Neuronal stem cell (in vitro differentiated cells): ENCODE data around the gene CNIH3.
"Not testable (repeated sequence)": the region's sequence is repeated elsewhere in the genome, so short reads cannot be mapped to it uniquely, and the experiment has no call there.

Source experiments
- DNase-seq: peaks from one replicate; pipeline ENCODE4 v3.0.0-alpha.2; 2013; ENCODE audit warnings: low spot score
- H2AFZ ChIP-seq: one replicate; pipeline ENCODE4 v1.6.1; 2013; ENCODE audit warnings: mild to moderate bottlenecking, low read length, inconsistent platforms
- H2AK5ac ChIP-seq: 2 replicates; pipeline ENCODE4 v1.6.1; 2013; ENCODE audit warnings: low read depth, mild to moderate bottlenecking, inconsistent platforms, low read length, moderate library complexity, mixed read lengths
- H2BK120ac ChIP-seq: 2 replicates; pipeline ENCODE4 v1.6.1; 2013; ENCODE audit warnings: low read depth, mild to moderate bottlenecking, inconsistent platforms, low read length, moderate library complexity, mixed read lengths
- H2BK12ac ChIP-seq: one replicate; pipeline ENCODE4 v1.6.1; 2013; ENCODE audit warnings: low read length, inconsistent platforms
- H2BK15ac ChIP-seq: 2 replicates; pipeline ENCODE4 v1.6.1; 2013; ENCODE audit warnings: mild to moderate bottlenecking, low read length, inconsistent platforms, mixed read lengths
- H2BK5ac ChIP-seq: one replicate; pipeline ENCODE4 v1.6.1; 2013; ENCODE audit warnings: inconsistent platforms, mild to moderate bottlenecking, low read length, moderate library complexity
- H3K14ac ChIP-seq: one replicate; pipeline ENCODE4 v1.6.1; 2013; ENCODE audit warnings: low read length, inconsistent platforms
- H3K18ac ChIP-seq: 2 replicates; pipeline ENCODE4 v1.6.1; 2013; ENCODE audit warnings: low read length, inconsistent platforms
- H3K23ac ChIP-seq: 2 replicates; pipeline ENCODE4 v1.6.1; 2013; ENCODE audit warnings: low read depth, mild to moderate bottlenecking, mixed read lengths, low read length, inconsistent platforms; ENCODE audit not compliant: poor library complexity
- H3K27ac ChIP-seq: replicated peaks from 3 replicates; pipeline ENCODE4 v1.5.1; 2013; ENCODE audit warnings: low read length, inconsistent platforms
- H3K27me3 ChIP-seq, 3 experiments: 2 replicates each; pipeline ENCODE4 v1.6.1; 2013; ENCODE audit warnings: low read length in 3 of 3, mild to moderate bottlenecking in 2 of 3, inconsistent platforms in 1 of 3, low read depth in 1 of 3, mixed read lengths in 1 of 3, moderate library complexity in 1 of 3; ENCODE audit not compliant: control insufficient read depth in 3 of 3, insufficient read depth in 3 of 3
- H3K36me3 ChIP-seq, 2 donors: replicated peaks in 1 of 2; 2 replicates each; pipeline ENCODE4 v1.6.1; 2013; ENCODE audit warnings: low read length in 2 of 2; ENCODE audit not compliant: control insufficient read depth in 2 of 2, insufficient read depth in 2 of 2
- H3K4ac ChIP-seq: 2 replicates; pipeline ENCODE4 v1.6.1; 2013; ENCODE audit warnings: inconsistent platforms, mild to moderate bottlenecking, low read length, moderate library complexity
- H3K4me1 ChIP-seq, 2 donors: 1 replicate in 1 of 2; 2 replicates in 1 of 2; pipeline ENCODE4 v1.6.1; 2013; ENCODE audit warnings: low read length in 2 of 2, low read depth in 1 of 2; ENCODE audit not compliant: control insufficient read depth in 2 of 2, insufficient read depth in 1 of 2
- H3K4me2 ChIP-seq: one replicate; pipeline ENCODE4 v1.6.1; 2013; ENCODE audit warnings: mild to moderate bottlenecking, low read length, inconsistent platforms; ENCODE audit not compliant: insufficient read depth, poor library complexity, severe bottlenecking
- H3K4me3 ChIP-seq, 2 donors: 2 replicates each; pipeline ENCODE4 v1.5.1; 2013; ENCODE audit warnings: low read length in 2 of 2, mild to moderate bottlenecking in 2 of 2, inconsistent platforms in 1 of 2, moderate library complexity in 1 of 2
- H3K79me1 ChIP-seq: one replicate; pipeline ENCODE4 v1.6.1; 2013; ENCODE audit warnings: low read depth, mild to moderate bottlenecking, inconsistent platforms, low read length, moderate library complexity
- H3K9ac ChIP-seq: one replicate; pipeline ENCODE4 v1.6.1; 2013; ENCODE audit warnings: mild to moderate bottlenecking, low read depth, low read length, inconsistent platforms; ENCODE audit not compliant: poor library complexity
- H3K9me3 ChIP-seq, 2 donors: replicated peaks in 1 of 2; 2 replicates each; pipeline versions ENCODE3 to v1.6.1; 2013; ENCODE audit warnings: low read length in 2 of 2, mild to moderate bottlenecking in 2 of 2, inconsistent platforms in 1 of 2, low read depth in 1 of 2, mixed read lengths in 1 of 2, moderate library complexity in 1 of 2; ENCODE audit not compliant: control insufficient read depth in 2 of 2, insufficient read depth in 1 of 2
- H4K8ac ChIP-seq: one replicate; pipeline ENCODE4 v1.6.1; 2013; ENCODE audit warnings: low read depth, mild to moderate bottlenecking, inconsistent platforms, low read length, moderate library complexity
- H4K91ac ChIP-seq: one replicate; pipeline ENCODE4 v1.6.1; 2013; ENCODE audit warnings: low read length, low read depth, mild to moderate bottlenecking, inconsistent platforms; ENCODE audit not compliant: poor library complexity
- WGBS, 2 donors: extraction: QIAGEN DNeasy Blood & Tissue Kit; methylation state at CpG; one replicate each; pipeline ENCODE4 v1.1.7; 2013; ENCODE audit warnings: missing lambda C conversion rate in 2 of 2, mixed read lengths in 1 of 2; ENCODE audit not compliant: insufficient read length in 2 of 2, insufficient replicate concordance in 1 of 2; ENCODE audit errors: extremely low coverage in 2 of 2; 5-methylcytosine and 5-hydroxymethylcytosine counted together

The CNIH3 gene

DNA sequence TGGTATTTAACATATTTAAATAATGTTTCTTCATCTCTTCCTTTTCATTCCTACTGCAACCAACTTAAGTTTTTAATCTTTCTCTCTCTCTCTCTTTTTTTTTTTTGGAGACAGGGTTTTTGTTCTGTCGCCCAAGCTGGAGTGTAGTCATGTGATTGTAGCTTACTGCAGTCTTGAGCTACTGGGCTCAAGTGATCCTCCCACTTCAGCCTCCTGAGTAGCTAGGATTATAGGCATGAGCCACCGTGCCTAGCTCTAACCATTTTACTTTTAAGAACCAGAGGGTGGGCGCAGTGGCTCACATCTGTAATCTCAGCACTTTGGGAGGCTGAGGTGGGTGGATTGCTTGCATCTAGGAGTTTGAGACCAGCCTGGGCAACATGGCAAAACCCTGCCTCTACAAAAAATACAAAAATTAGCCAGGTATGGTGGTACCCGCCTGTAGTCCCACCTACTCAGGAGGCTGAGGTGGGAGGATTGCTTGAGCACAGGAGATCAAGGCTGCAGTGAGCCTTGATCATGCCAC, 95.2 kb downstream of the CNIH3 start:
- not testable (repeated sequence) for H4K91ac ChIP-seq, H3K4me3 ChIP-seq, H3K4me2 ChIP-seq, H4K8ac ChIP-seq, H3K9ac ChIP-seq, H3K27ac ChIP-seq, H2AK5ac ChIP-seq, H3K79me1 ChIP-seq, H2BK15ac ChIP-seq, H3K4ac ChIP-seq, H3K27me3 ChIP-seq, H3K18ac ChIP-seq, H2BK12ac ChIP-seq, DNase-seq, H3K36me3 ChIP-seq, H3K9me3 ChIP-seq, H3K14ac ChIP-seq, H3K23ac ChIP-seq, H2BK5ac ChIP-seq, H2AFZ ChIP-seq, H3K4me1 ChIP-seq, H2BK120ac ChIP-seq
- no CpG with 5 or more reads among the region's 4 CpGs for WGBS, 2 donors

DNA sequence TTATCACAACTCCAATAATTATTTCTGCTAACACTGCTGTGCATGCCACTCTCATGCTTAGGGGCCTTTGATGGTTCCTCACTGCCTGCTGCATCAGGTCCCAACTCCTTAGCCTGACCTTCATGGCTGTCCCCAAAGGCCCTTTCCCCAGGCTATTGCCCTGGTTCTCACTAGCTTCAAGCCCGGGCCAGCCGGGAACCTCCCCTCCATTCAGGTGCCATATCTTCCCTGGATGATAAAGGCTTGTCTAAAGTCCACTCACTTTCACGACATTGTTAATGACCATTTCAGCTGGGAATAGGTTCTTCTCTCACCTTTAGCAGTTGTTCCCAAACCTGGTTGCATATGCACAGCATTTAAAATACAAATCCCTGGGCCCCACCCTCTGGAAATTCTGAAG, 95.8 kb downstream of the CNIH3 start:
- Histone ChIP-seq H3K4me1 (no peaks in the 10 kb centered on the region), H4K8ac (no peak overlapping the region), H3K9ac (no peak overlapping the region), H3K27ac (no peak overlapping the region), H4K91ac (no peak overlapping the region), H2BK12ac (no peak overlapping the region), H3K4ac (no peak overlapping the region), H2AK5ac (no peak overlapping the region), H3K4me2 (no peak overlapping the region), H2AFZ (no peak overlapping the region), H3K18ac (no peak overlapping the region), H3K9me3 (no peaks in the 10 kb centered on the region), H3K27me3 (no peaks in the 10 kb centered on the region), H3K14ac (no peak overlapping the region), H2BK120ac (no peak overlapping the region), H2BK5ac (no peak overlapping the region), H2BK15ac (no peak overlapping the region), H3K79me1 (no peaks in the 10 kb centered on the region), H3K4me3 (no peak overlapping the region), H3K23ac (no peak overlapping the region), H3K36me3 (no peaks in the 10 kb centered on the region)
- no peak for DNase-seq
- WGBS, 2 donors, result no CpG with 5 or more reads among the region's 3 CpGs

DNA sequence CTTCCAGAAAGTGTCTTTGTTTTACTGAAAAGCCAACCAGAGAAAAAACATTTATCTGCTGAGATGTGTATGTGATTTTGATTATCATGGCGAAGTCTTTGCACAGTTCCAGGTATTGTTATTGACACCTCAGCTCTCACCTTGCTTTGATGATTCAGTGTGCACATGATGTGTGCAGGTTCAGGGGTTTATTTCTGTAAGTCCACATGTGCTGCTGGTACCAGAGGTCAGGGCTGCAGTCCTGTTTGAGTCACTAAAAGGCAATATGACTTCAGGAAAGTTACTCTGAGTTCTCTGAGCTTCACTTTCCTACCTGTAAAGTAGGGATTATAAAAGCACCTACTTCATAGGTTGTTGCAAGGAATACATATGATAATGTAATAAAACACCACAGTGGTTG, 97.1 kb downstream of the CNIH3 start:
- H3K27ac ChIP-seq, result no peak overlapping the region
- no peaks in the 10 kb centered on the region for H3K36me3 ChIP-seq
- no peak overlapping the region for H2BK5ac ChIP-seq
- no peaks in the 10 kb centered on the region for H3K79me1 ChIP-seq
- no peak overlapping the region for H3K4me3 ChIP-seq
- H2AFZ ChIP-seq, result no peak overlapping the region
- no peak overlapping the region for H2BK15ac ChIP-seq
- H2BK12ac ChIP-seq, result no peak overlapping the region
- H4K91ac ChIP-seq, result no peak overlapping the region
- H3K9ac ChIP-seq, result no peak overlapping the region
- H3K27me3 ChIP-seq, result no peaks in the 10 kb centered on the region
- no peak overlapping the region for H3K23ac ChIP-seq
- no peak for DNase-seq
- no peaks in the 10 kb centered on the region for H3K4me1 ChIP-seq
- H3K4ac ChIP-seq, result no peak overlapping the region
- H2BK120ac ChIP-seq, result no peak overlapping the region
- H2AK5ac ChIP-seq, result no peak overlapping the region
- H3K4me2 ChIP-seq, result no peak overlapping the region
- H3K9me3 ChIP-seq, result no peaks in the 10 kb centered on the region
- WGBS, 2 donors, result no CpG with 5 or more reads among the region's 1 CpG
- no peak overlapping the region for H3K18ac ChIP-seq
- H3K14ac ChIP-seq, result no peak overlapping the region
- H4K8ac ChIP-seq, result no peak overlapping the region

DNA sequence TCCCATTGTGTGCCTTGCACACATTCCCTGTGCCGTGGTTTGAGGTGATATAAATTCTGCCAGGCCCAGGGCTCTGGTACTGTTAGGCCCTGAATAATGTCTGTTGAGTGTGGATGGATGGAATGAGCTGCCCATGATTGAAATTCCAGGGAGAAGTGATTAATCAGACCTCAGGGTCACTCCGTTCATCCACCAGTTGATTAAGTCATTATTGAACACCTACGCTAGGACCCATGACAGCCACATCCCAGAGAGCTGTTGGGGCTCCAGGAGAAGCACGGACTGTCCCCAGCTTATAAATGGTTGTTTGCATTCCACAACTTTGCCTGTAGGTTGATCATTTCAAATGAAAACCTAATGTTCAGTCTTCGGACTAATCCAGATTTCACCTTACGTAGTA, 98.4 kb downstream of the CNIH3 start:
- H3K9me3 ChIP-seq, result no peaks in the 10 kb centered on the region
- H4K91ac ChIP-seq, result no peak overlapping the region
- no peak overlapping the region for H3K4me2 ChIP-seq
- H3K23ac ChIP-seq, result no peak overlapping the region
- no peak overlapping the region for H3K14ac ChIP-seq
- no peak overlapping the region for H2AK5ac ChIP-seq
- H2BK5ac ChIP-seq, result no peak overlapping the region
- no peak overlapping the region for H3K27ac ChIP-seq
- no peaks in the 10 kb centered on the region for H3K79me1 ChIP-seq
- no peak overlapping the region for H3K4ac ChIP-seq
- no CpG with 5 or more reads among the region's 6 CpGs for WGBS, 2 donors
- DNase-seq, result no peak
- H2AFZ ChIP-seq, result no peak overlapping the region
- H3K4me3 ChIP-seq, result no peak overlapping the region
- peaks cover 0 to 3% (median 0%) of the 10 kb centered on the region in 3 experiments for H3K27me3 ChIP-seq
- H3K36me3 ChIP-seq, result no peaks in the 10 kb centered on the region
- H2BK120ac ChIP-seq, result no peak overlapping the region
- no peak overlapping the region for H3K9ac ChIP-seq
- H2BK12ac ChIP-seq, result no peak overlapping the region
- no peak overlapping the region for H2BK15ac ChIP-seq
- H3K4me1 ChIP-seq, result no peaks in the 10 kb centered on the region
- H3K18ac ChIP-seq, result no peak overlapping the region
- H4K8ac ChIP-seq, result no peak overlapping the region
